K562 (cell line): Measurements from ENCODE around the gene CSF1.

Source experiments
- CHD2 ChIP-seq: IDR thresholded peaks from 2 replicates; pipeline ENCODE4 v1.6.1; 2011; ENCODE audit warnings: low read depth, low read length
- CTCF ChIP-seq, 3 experiments: IDR thresholded peaks in 2 of 3; conservative IDR thresholded peaks in 1 of 3; 2 replicates each; pipeline ENCODE4 v1.5.1; 2011 to 2012; ENCODE audit warnings: low read length in 3 of 3, mild to moderate bottlenecking in 3 of 3, control low read depth in 2 of 3, improper control_type of control experiment in 1 of 3, inconsistent platforms in 1 of 3, low read depth in 1 of 3, mixed read lengths in 1 of 3, moderate library complexity in 1 of 3; ENCODE audit not compliant: insufficient read depth in 2 of 3
- ELF4 ChIP-seq: fragments of 450-650 bp; formaldehyde crosslinking; IDR thresholded peaks from 2 replicates; pipeline ENCODE4 v1.4.0; 2022; ENCODE audit warnings: missing genetic modification characterization
- FOXP4 ChIP-seq: sonication (generic); formaldehyde crosslinking; IDR thresholded peaks from 2 replicates; pipeline ENCODE4 v1.8.0; 2022; ENCODE audit warnings: mild to moderate bottlenecking, missing genetic modification reagents, borderline replicate concordance
- MAFK ChIP-seq: IDR thresholded peaks from 2 replicates; pipeline ENCODE4 v1.6.1; 2011; ENCODE audit warnings: low read length, improper control_type of control experiment
- POLR2AphosphoS5 ChIP-seq: IDR thresholded peaks from 2 replicates; pipeline ENCODE4 v1.6.1; 2011; ENCODE audit warnings: mild to moderate bottlenecking, low read depth, low read length, moderate library complexity; ENCODE audit not compliant: control insufficient read depth, insufficient read depth
- SOX6 ChIP-seq: fragments of 450-650 bp; IDR thresholded peaks from 2 replicates; pipeline ENCODE4 v1.6.1; 2014; ENCODE audit warnings: mild to moderate bottlenecking
- TF ChIP-seq, protein P1 (sequence below): sonication (generic); IDR thresholded peaks from 2 replicates; pipeline ENCODE4 v1.6.1; 2016
- TF ChIP-seq, protein P2 (sequence below): fragments of 450-650 bp; IDR thresholded peaks from 2 replicates; pipeline ENCODE4 v1.6.1; 2016

DNA sequence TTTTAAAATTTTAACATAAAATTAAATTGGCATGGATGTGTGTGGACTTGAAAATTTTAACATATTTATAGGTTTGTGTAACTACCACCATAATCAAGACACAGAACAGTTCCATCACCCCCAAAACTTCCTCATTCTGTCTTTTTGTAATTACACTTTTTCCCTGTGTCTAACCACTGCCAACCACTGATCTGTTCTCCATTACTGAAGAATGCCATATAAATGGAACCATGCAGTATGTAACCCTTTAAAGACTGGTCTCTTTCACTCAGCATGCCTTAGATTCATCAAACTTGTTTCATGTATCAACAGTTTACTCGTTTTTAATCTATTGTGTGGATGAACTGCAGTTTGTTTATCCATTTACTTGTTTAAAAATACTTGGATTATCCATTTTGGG lies 60.9 kb downstream of the CSF1 start:
- TF ChIP-seq, protein P1, sequence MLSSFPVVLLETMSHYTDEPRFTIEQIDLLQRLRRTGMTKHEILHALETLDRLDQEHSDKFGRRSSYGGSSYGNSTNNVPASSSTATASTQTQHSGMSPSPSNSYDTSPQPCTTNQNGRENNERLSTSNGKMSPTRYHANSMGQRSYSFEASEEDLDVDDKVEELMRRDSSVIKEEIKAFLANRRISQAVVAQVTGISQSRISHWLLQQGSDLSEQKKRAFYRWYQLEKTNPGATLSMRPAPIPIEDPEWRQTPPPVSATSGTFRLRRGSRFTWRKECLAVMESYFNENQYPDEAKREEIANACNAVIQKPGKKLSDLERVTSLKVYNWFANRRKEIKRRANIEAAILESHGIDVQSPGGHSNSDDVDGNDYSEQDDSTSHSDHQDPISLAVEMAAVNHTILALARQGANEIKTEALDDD, result no peak
- TF ChIP-seq ELF4 (CRISPR knock-in tag), result no peak
- no peak for TF ChIP-seq CTCF (IDR thresholded peaks at IDR 0.05 in 2 of 3, conservative IDR thresholded peaks at IDR 0.05 in 1 of 3; ENCODE audit: insufficient read depth in 2 of 3, low read depth in 1 of 3, low read length in 3 of 3)
- TF ChIP-seq SOX6, result no peak
- TF ChIP-seq, protein P2, sequence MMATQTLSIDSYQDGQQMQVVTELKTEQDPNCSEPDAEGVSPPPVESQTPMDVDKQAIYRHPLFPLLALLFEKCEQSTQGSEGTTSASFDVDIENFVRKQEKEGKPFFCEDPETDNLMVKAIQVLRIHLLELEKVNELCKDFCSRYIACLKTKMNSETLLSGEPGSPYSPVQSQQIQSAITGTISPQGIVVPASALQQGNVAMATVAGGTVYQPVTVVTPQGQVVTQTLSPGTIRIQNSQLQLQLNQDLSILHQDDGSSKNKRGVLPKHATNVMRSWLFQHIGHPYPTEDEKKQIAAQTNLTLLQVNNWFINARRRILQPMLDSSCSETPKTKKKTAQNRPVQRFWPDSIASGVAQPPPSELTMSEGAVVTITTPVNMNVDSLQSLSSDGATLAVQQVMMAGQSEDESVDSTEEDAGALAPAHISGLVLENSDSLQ, result no peak
- TF ChIP-seq FOXP4, result no peak
- TF ChIP-seq CHD2, result no peak
- TF ChIP-seq POLR2AphosphoS5, result no peak
- TF ChIP-seq MAFK, result no peak
